A172 (cell line): Measurements from ENCODE around the gene POLR3H. TPM values are rescaled to one million over a fixed set of nuclear protein-coding genes. Genes with fewer than 3 reads are reported as not detected.
A peak's percentile ranks its signal among the peaks of the same experiment; 100 is the strongest.

Source experiments
- DNase-seq: peaks from one replicate; pipeline ENCODE4 v3.0.0-alpha.2; 2015; ENCODE audit warnings: low spot score
- total RNA-seq: library from RNA; depleted of rRNA; stranded (reverse); fragments of >200 nt; shearing (Covaris generic); gene quantifications from 2 replicates; pipeline ENCODE4 v1.2.3, GENCODE V29; 2014

Gene POLR3H
- total RNA-seq, 1 experiment from 2014 or later, result 27.8 TPM

GRCh38 chr22:41516462-41516861, 27.8 kb downstream of the POLR3H start:
- DNase-seq, result no peak

- no peak for DNase-seq
Observed at GRCh38 chr22:41513391-41513790, 30.9 kb downstream of the POLR3H start.

GRCh38 chr22:41512421-41513194, 31.7 kb downstream of the POLR3H start:
- peak; percentile 63 for DNase-seq

- no peak for DNase-seq
Observed at GRCh38 chr22:41511521-41511968, 32.7 kb downstream of the POLR3H start.

GRCh38 chr22:41508770-41509170, 35.5 kb downstream of the POLR3H start:
- no peak for DNase-seq

- no peak for DNase-seq
Observed at GRCh38 chr22:41507330-41508063, 36.8 kb downstream of the POLR3H start.

- no peak for DNase-seq
Observed at GRCh38 chr22:41505511-41506220, 38.6 kb downstream of the POLR3H start.

- no peak for DNase-seq
Observed at GRCh38 chr22:41504816-41505215, 39.5 kb downstream of the POLR3H start.

GRCh38 chr22:41504397-41504796, 39.9 kb downstream of the POLR3H start:
- DNase-seq, result peak; percentile 30

GRCh38 chr22:41501209-41501608, 43.1 kb downstream of the POLR3H start:
- DNase-seq, result no peak

GRCh38 chr22:41500303-41500702, 44.0 kb downstream of the POLR3H start:
- no peak for DNase-seq

- no peak for DNase-seq
Observed at GRCh38 chr22:41499624-41500280, 44.5 kb downstream of the POLR3H start.

GRCh38 chr22:41498303-41498835, 45.9 kb downstream of the POLR3H start:
- DNase-seq, result no peak

- no peak for DNase-seq
Observed at GRCh38 chr22:41491374-41492100, 52.7 kb downstream of the POLR3H start.

GRCh38 chr22:41488596-41489385, 55.5 kb downstream of the POLR3H start:
- DNase-seq, result no peak

- no peak for DNase-seq
Observed at GRCh38 chr22:41488076-41488475, 56.2 kb downstream of the POLR3H start.

GRCh38 chr22:41487037-41487935, 57.0 kb downstream of the POLR3H start:
- no peak for DNase-seq

- DNase-seq, result no peak
Observed at GRCh38 chr22:41485033-41485432, 59.2 kb downstream of the POLR3H start.

GRCh38 chr22:41482319-41482935, 61.8 kb downstream of the POLR3H start:
- peak; percentile 16 for DNase-seq
